Measurements from ENCODE around the gene MCM7. TPM values are rescaled to one million over a fixed set of nuclear protein-coding genes. Genes with fewer than 3 reads are reported as not detected.
"Not testable (repeated sequence)": the region's sequence is repeated elsewhere in the genome, so short reads cannot be mapped to it uniquely, and the experiment has no call there.

Gene MCM7
- total RNA-seq, 4 donors from 2014 or later = 18.7 to 74.8 (median 43.3) TPM

- DNase-seq = peak; percentile 78 to 83
- intact Hi-C loops (cut with DNase I; ENCODE audit: low total_unique reads) = no loop called here
- TF ChIP-seq CTCF (IDR thresholded peaks at IDR 0.05) = peak; percentile 81 to 85 (median 82)
- no peak for TF ChIP-seq POLR2A (IDR thresholded peaks at IDR 0.05)
- Histone ChIP-seq H3K27me3 (no peaks in the 10 kb centered on the region), H3K4me3 (no peak overlapping the region), H3K27ac (no peak overlapping the region), H3K4me1 (peaks cover 0 to 3% of the 10 kb centered on the region in 2 donors), H3K36me3 (no peaks in the 10 kb centered on the region), H3K9me3 (no peaks in the 10 kb centered on the region)
These were observed 29.6 kb upstream of the MCM7 start for GRCh38 chr7:100130608-100131453.

- H3K27me3 ChIP-seq; H3K9me3 ChIP-seq; intact Hi-C loops (cut with DNase I; ENCODE audit: low total_unique reads); H3K36me3 ChIP-seq; H3K4me1 ChIP-seq; H3K27ac ChIP-seq; H3K4me3 ChIP-seq; DNase-seq: not testable (repeated sequence)
These were observed 29.0 kb upstream of the MCM7 start for GRCh38 chr7:100130220-100130607.

- Histone ChIP-seq H3K4me1 (peaks cover 0 to 3% of the 10 kb centered on the region in 2 donors), H3K4me3 (no peak overlapping the region)
- intact Hi-C loops (cut with DNase I; ENCODE audit: low total_unique reads) = no loop called here
These were observed 27.4 kb upstream of the MCM7 start for GRCh38 chr7:100128637-100128963.

GRCh38 chr7:100127866-100128636 is 26.9 kb upstream of the MCM7 start:
- Histone ChIP-seq H3K27ac (peak overlapping the region; percentile 89 to 93), H3K4me1 (peaks cover 0 to 3% of the 10 kb centered on the region in 2 donors), H3K4me3 (peak overlapping the region; percentile 50 to 51), H3K27me3 (no peaks in the 10 kb centered on the region), H3K9me3 (no peaks in the 10 kb centered on the region), H3K36me3 (no peaks in the 10 kb centered on the region)
- no peak for TF ChIP-seq CTCF (IDR thresholded peaks at IDR 0.05)
- no peak for TF ChIP-seq POLR2A (IDR thresholded peaks at IDR 0.05)
- peak in 1 of 2 donors; percentile 35 for DNase-seq
- intact Hi-C loops (cut with DNase I; ENCODE audit: low total_unique reads) = loop anchor here (2.0 kb wide), 1 partner anchor 47 kb away; the partner anchor contains the start of gene ZNF3

More at GRCh38 chr7:100128637-100128963, 27.4 kb upstream of the MCM7 start:
- Histone ChIP-seq H3K27me3 (no peaks in the 10 kb centered on the region), H3K9me3 (no peaks in the 10 kb centered on the region), H3K36me3 (no peaks in the 10 kb centered on the region), H3K27ac (peak overlapping the region in 1 of 2 donors; percentile 89)
- no peak for TF ChIP-seq CTCF (IDR thresholded peaks at IDR 0.05)
- no peak for TF ChIP-seq POLR2A (IDR thresholded peaks at IDR 0.05)
- no peak for DNase-seq

GRCh38 chr7:100126931-100127865 is 26.0 kb upstream of the MCM7 start, which contains the start of gene MBLAC1:
MBLAC1 (plus strand) TSS chr7:100126967; CDS start chr7:100127396, 429 bp downstream.
- Histone ChIP-seq H3K36me3 (no peaks in the 10 kb centered on the region), H3K27me3 (no peaks in the 10 kb centered on the region), H3K4me1 (peaks cover 0 to 3% of the 10 kb centered on the region in 2 donors), H3K4me3 (peak within 1 kb of the TSS; percentile 50 to 51), H3K9me3 (no peaks in the 10 kb centered on the region), H3K27ac (peak within 1 kb of the TSS; percentile 89 to 93)
- TF ChIP-seq POLR2A (IDR thresholded peaks at IDR 0.05) = peak in 1 of 2 donors; percentile 42
- peak in 2 of 4 experiments; percentile 3 to 8 for TF ChIP-seq CTCF (IDR thresholded peaks at IDR 0.05)
- peak; percentile 91 to 93 for DNase-seq
- intact Hi-C loops (cut with DNase I; ENCODE audit: low total_unique reads) = loop anchor here (2.0 kb wide), 1 partner anchor 46 kb away; the partner anchor contains the start of gene ZNF3
